Esophagus (tissue), 2 donors: Measurements from ENCODE around the gene SLC25A5. TPM values are rescaled to one million over a fixed set of nuclear protein-coding genes. Genes with fewer than 3 reads are reported as not detected.

Experiments used
- H3K27ac ChIP-seq, 2 donors: one replicate each; pipeline ENCODE4 v1.5.1; 2013; ENCODE audit warnings: low read depth in 2 of 2, mild to moderate bottlenecking in 2 of 2, inconsistent platforms in 1 of 2, low read length in 1 of 2, moderate library complexity in 1 of 2
- H3K27me3 ChIP-seq, 2 donors: one replicate each; pipeline ENCODE4 v1.6.1; 2013; ENCODE audit warnings: low read length in 2 of 2, control low read depth in 1 of 2, mild to moderate bottlenecking in 1 of 2; ENCODE audit not compliant: insufficient read depth in 2 of 2, control insufficient read depth in 1 of 2
- H3K36me3 ChIP-seq, 2 donors: one replicate each; pipeline ENCODE4 v1.6.1; 2013; ENCODE audit warnings: low read length in 1 of 2; ENCODE audit not compliant: control insufficient read depth in 2 of 2, insufficient read depth in 2 of 2
- H3K4me1 ChIP-seq, 2 donors: one replicate each; pipeline ENCODE4 v1.6.1; 2013; ENCODE audit warnings: low read length in 1 of 2; ENCODE audit not compliant: control insufficient read depth in 2 of 2, insufficient read depth in 2 of 2
- H3K4me3 ChIP-seq, 2 donors: one replicate each; pipeline ENCODE4 v1.5.1; 2013; ENCODE audit warnings: low read length in 2 of 2, mild to moderate bottlenecking in 2 of 2, low read depth in 1 of 2, moderate library complexity in 1 of 2
- H3K9me3 ChIP-seq, 2 donors: one replicate each; pipeline ENCODE4 v1.6.1; 2013; ENCODE audit warnings: mild to moderate bottlenecking in 2 of 2, low read depth in 1 of 2, low read length in 1 of 2, moderate library complexity in 1 of 2; ENCODE audit not compliant: control insufficient read depth in 2 of 2, insufficient read depth in 1 of 2
- WGBS, 2 donors: extraction: QIAGEN DNeasy Blood & Tissue Kit; methylation state at CpG; one replicate each; pipeline ENCODE4 v1.1.7; 2013; 5-methylcytosine and 5-hydroxymethylcytosine counted together
- polyA plus RNA-seq, 2 donors: library from polyadenylated mRNA; stranded (reverse); fragments of 200-250 nt; gene quantifications; one replicate each; pipeline ENCODE4 v1.2.3, GENCODE V29; 2013
- donor health status: healthy with polysubstance abuse.
- donor health status: Bipolar disorder and iron deficiency.

SLC25A5 gene
- polyA plus RNA-seq, 2 donors: 103 to 517 TPM

- peaks cover 0 to 2% of the 10 kb centered on the region in 2 donors for H3K27me3 ChIP-seq
- peaks cover 0 to 4% of the 10 kb centered on the region in 2 donors for H3K36me3 ChIP-seq
- no peaks in the 10 kb centered on the region for H3K9me3 ChIP-seq
- H3K4me3 ChIP-seq: no peak overlapping the region
- WGBS, 2 donors: 80 to 83% methylated on average over 23 of the region's 23 CpGs
- H3K27ac ChIP-seq: no peak overlapping the region
- H3K4me1 ChIP-seq: no peaks in the 10 kb centered on the region
These were observed 6.6 kb downstream of the SLC25A5 start for GRCh38 chrX:119474615-119475388.

GRCh38 chrX:119475389-119476101, 7.3 kb downstream of the SLC25A5 start:
- H3K27me3 ChIP-seq: no peaks in the 10 kb centered on the region
- H3K27ac ChIP-seq: no peak overlapping the region
- H3K9me3 ChIP-seq: no peaks in the 10 kb centered on the region
- H3K4me3 ChIP-seq: no peak overlapping the region
- no peaks in the 10 kb centered on the region for H3K36me3 ChIP-seq
- WGBS, 2 donors: 49 to 57% methylated on average over 10 of the region's 11 CpGs
- no peaks in the 10 kb centered on the region for H3K4me1 ChIP-seq

DNA sequence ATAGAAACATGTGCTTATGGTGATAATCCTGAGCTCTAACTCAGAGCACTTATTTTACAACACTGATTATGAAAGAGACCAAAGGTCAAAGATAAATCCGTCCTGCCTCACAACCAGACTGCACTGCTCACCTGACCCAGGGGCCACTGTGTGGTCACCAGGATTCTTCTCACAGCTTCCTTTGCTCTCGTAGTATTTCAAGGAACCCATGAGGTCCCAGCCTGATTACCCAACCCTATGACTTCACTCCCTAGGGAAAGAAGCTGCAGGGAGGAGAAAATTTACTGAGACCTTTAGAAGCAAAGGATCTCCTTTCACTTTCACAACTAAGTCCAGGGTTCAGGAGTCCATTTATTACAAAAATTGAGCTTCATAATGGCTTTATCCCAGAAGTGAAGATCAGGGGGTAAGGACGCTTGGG, 9.6 kb downstream of the SLC25A5 start:
- H3K27ac ChIP-seq: no peak overlapping the region

GRCh38 chrX:119478504-119478903, 10.3 kb downstream of the SLC25A5 start:
- WGBS, 2 donors: 60 to 67% methylated on average over 4 of the region's 4 CpGs
- Histone ChIP-seq H3K36me3 (no peaks in the 10 kb centered on the region), H3K4me1 (peaks cover 0 to 6% of the 10 kb centered on the region in 2 donors), H3K27me3 (no peaks in the 10 kb centered on the region), H3K9me3 (no peaks in the 10 kb centered on the region), H3K27ac (no peak overlapping the region), H3K4me3 (no peak overlapping the region)

More for the DNA sequence above, 9.6 kb downstream of the SLC25A5 start:
- Histone ChIP-seq H3K27me3 (no peaks in the 10 kb centered on the region), H3K4me1 (peaks cover 0 to 4% of the 10 kb centered on the region in 2 donors), H3K9me3 (no peaks in the 10 kb centered on the region), H3K4me3 (no peak overlapping the region), H3K36me3 (no peaks in the 10 kb centered on the region)
- WGBS, 2 donors: 48 to 52% methylated on average over 3 of the region's 3 CpGs

- H3K9me3 ChIP-seq: no peaks in the 10 kb centered on the region
- no peaks in the 10 kb centered on the region for H3K36me3 ChIP-seq
- H3K27ac ChIP-seq: no peak overlapping the region
- WGBS, 2 donors: 57 to 69% methylated on average over 2 of the region's 2 CpGs
- no peaks in the 10 kb centered on the region for H3K27me3 ChIP-seq
- no peak overlapping the region for H3K4me3 ChIP-seq
- H3K4me1 ChIP-seq: peaks cover 0 to 6% of the 10 kb centered on the region in 2 donors
These were observed 11.6 kb downstream of the SLC25A5 start for GRCh38 chrX:119479845-119480244.

- Histone ChIP-seq H3K27me3 (no peaks in the 10 kb centered on the region), H3K4me3 (no peak overlapping the region), H3K27ac (peak overlapping the region; percentile 86 to 87), H3K36me3 (no peaks in the 10 kb centered on the region), H3K9me3 (no peaks in the 10 kb centered on the region), H3K4me1 (peaks cover 0 to 6% of the 10 kb centered on the region in 2 donors)
- WGBS, 2 donors: 63 to 78% methylated on average over 4 of the region's 4 CpGs
These were observed 13.1 kb downstream of the SLC25A5 start for GRCh38 chrX:119481323-119481801.

DNA sequence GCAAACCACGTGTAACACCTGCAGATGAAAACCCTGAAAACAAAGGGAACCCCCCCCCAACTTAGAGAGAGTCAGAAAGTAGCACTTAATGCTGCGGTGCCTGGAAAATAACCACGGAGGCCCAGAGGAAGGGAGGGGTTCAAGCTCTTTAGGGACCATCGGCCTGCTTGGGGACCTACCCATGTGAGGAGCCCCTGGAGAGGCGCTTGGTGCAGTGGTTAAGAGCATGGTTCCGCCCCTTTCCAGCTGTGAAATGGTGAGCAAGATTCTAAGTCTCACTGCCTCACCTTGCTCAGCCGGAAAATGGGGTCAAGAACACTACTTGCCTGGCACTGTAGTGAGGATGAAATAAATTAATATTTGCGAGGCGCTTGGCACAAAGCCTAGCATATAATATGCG, 13.8 kb downstream of the SLC25A5 start:
- Histone ChIP-seq H3K4me1 (peaks cover 0 to 6% of the 10 kb centered on the region in 2 donors), H3K36me3 (no peaks in the 10 kb centered on the region), H3K27me3 (no peaks in the 10 kb centered on the region), H3K27ac (peak overlapping the region; percentile 86 to 87), H3K4me3 (no peak overlapping the region), H3K9me3 (no peaks in the 10 kb centered on the region)
- WGBS, 2 donors: 47 to 61% methylated on average over 10 of the region's 10 CpGs

DNA sequence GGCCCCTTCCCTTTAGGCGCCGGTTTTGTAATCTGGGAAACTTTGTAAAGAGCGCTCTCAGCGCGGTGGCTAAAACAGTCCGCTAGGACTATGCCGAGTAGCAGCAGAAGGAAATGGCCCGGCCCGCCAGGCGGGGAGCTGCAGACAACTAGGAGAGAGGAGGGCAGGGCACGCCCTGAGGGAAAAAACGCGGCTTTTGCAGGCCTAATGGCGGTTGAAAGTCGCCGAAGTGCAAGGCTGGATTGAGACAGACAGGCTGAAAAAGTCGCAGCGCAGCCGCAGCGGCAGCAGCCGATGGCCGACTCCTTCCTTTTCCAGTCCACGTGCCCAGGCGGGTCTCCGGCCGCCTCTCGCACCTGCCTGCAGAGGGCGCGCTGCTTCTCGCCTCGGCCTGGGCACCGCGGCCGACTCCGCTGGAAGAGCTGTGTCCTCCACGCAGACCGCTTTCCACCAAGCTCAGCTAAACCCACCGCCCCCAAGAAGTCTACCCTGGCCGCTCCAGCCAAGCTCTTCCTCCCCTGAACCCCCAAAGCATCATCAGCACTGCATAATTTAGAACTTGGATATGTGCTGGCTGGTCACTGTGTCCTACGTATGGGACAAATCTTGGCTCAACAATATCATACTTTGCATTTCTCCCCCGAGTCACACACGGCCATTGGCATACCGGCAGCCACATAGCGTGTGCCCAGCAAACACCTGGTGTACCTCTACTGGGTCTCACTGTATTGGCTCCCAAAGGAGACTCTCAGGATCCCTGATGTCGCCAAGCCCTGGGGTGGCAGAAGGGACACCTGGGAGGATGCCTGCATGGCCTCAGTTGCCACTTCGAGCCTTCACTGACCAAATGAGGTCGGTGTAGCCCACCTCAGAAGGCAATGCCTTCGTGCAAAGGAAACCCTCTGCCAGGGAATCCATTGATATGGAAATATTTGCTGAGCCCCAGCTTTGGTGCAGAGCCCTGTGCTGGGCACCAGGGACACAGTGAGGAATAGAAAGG, 14.5 kb downstream of the SLC25A5 start:
- no peaks in the 10 kb centered on the region for H3K36me3 ChIP-seq
- peaks cover 0 to 6% of the 10 kb centered on the region in 2 donors for H3K4me1 ChIP-seq
- WGBS, 2 donors: 13 to 32% methylated on average over 39 to 48 of the region's 48 CpGs
- peak overlapping the region in 1 of 2 donors; percentile 32 for H3K4me3 ChIP-seq
- H3K27ac ChIP-seq: peak overlapping the region; percentile 86 to 87
- H3K9me3 ChIP-seq: no peaks in the 10 kb centered on the region
- no peaks in the 10 kb centered on the region for H3K27me3 ChIP-seq

DNA sequence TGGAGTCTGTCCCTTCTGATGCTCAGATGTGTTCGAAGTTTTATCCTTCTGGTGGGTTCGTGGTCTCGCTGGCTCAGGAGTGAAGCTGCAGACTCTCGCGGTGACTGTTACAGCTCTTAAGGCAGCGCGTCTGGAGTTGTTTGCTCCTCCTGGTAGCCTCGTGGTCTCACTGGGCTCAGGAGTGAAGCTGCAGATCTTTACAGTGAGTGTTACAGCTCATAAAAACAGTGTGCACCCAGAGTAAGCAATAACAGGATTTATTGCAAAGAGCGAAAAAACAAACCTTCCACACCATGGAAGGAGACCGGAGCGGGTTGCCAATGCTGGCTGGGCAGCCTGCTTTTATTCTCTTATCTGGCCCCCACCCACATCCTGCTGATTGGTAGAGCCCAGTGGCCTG, 18.5 kb downstream of the SLC25A5 start:
- Histone ChIP-seq H3K27ac (no peak overlapping the region), H3K36me3 (no peaks in the 10 kb centered on the region), H3K4me3 (no peak overlapping the region), H3K4me1 (peaks cover 0 to 6% of the 10 kb centered on the region in 2 donors), H3K27me3 (no peaks in the 10 kb centered on the region), H3K9me3 (no peaks in the 10 kb centered on the region)
- 73 to 83% methylated on average over 11 of the region's 11 CpGs for WGBS, 2 donors
